Hematopoietic multipotent progenitor cell treated with erythropoietin and hydrocortisone succinate and interleukin-3 and kit ligand, for 8 days (in vitro differentiated cells): ENCODE results near the gene FRY.
A peak's percentile ranks its signal among the peaks of the same experiment; 100 is the strongest.

ENCODE experiments used
- DNase-seq: peaks from one replicate; pipeline ENCODE4 v3.0.0-alpha.2; 2015

The FRY gene

GRCh38 chr13:32087955-32088747 is 56.6 kb downstream of the FRY start:
- no peak for DNase-seq

GRCh38 chr13:32092496-32092895 is 60.9 kb downstream of the FRY start:
- DNase-seq: no peak

GRCh38 chr13:32093006-32093405 is 61.4 kb downstream of the FRY start:
- DNase-seq: no peak

GRCh38 chr13:32098272-32098671 is 66.7 kb downstream of the FRY start:
- DNase-seq: no peak

- DNase-seq: no peak
These were observed 74.2 kb downstream of the FRY start for GRCh38 chr13:32105653-32106313.

- DNase-seq: peak; percentile 83
These were observed 75.9 kb downstream of the FRY start for GRCh38 chr13:32107474-32107873.

- no peak for DNase-seq
These were observed 76.4 kb downstream of the FRY start for GRCh38 chr13:32107973-32108372.

GRCh38 chr13:32113532-32113931 is 82.0 kb downstream of the FRY start:
- DNase-seq: no peak

- DNase-seq: no peak
These were observed 82.8 kb downstream of the FRY start for GRCh38 chr13:32114284-32114950.

GRCh38 chr13:32115066-32115465 is 83.5 kb downstream of the FRY start:
- no peak for DNase-seq

- peak; percentile 70 for DNase-seq
These were observed 84.6 kb downstream of the FRY start for GRCh38 chr13:32116210-32116609.

- no peak for DNase-seq
These were observed 85.4 kb downstream of the FRY start for GRCh38 chr13:32117001-32117400.

- peak; percentile 20 for DNase-seq
These were observed 86.1 kb downstream of the FRY start for GRCh38 chr13:32117701-32118100.

GRCh38 chr13:32121316-32121715 is 89.7 kb downstream of the FRY start:
- no peak for DNase-seq

GRCh38 chr13:32124743-32125142 is 93.2 kb downstream of the FRY start:
- DNase-seq: no peak

GRCh38 chr13:32125221-32125689 is 93.7 kb downstream of the FRY start:
- DNase-seq: no peak

GRCh38 chr13:32125751-32126150 is 94.2 kb downstream of the FRY start:
- DNase-seq: no peak

- no peak for DNase-seq
These were observed 94.7 kb downstream of the FRY start for GRCh38 chr13:32126278-32126677.

- no peak for DNase-seq
These were observed 95.2 kb downstream of the FRY start for GRCh38 chr13:32126756-32127155.

- no peak for DNase-seq
These were observed 96.1 kb downstream of the FRY start for GRCh38 chr13:32127691-32128090.

- DNase-seq: no peak
These were observed 102.9 kb downstream of the FRY start for GRCh38 chr13:32134241-32135055.

- DNase-seq: no peak
These were observed 103.4 kb downstream of the FRY start for GRCh38 chr13:32135056-32135390.

- no peak for DNase-seq
These were observed 104.1 kb downstream of the FRY start for GRCh38 chr13:32135655-32136054.
